ENCODE measurements around the gene SDS.

SDS gene

DNA sequence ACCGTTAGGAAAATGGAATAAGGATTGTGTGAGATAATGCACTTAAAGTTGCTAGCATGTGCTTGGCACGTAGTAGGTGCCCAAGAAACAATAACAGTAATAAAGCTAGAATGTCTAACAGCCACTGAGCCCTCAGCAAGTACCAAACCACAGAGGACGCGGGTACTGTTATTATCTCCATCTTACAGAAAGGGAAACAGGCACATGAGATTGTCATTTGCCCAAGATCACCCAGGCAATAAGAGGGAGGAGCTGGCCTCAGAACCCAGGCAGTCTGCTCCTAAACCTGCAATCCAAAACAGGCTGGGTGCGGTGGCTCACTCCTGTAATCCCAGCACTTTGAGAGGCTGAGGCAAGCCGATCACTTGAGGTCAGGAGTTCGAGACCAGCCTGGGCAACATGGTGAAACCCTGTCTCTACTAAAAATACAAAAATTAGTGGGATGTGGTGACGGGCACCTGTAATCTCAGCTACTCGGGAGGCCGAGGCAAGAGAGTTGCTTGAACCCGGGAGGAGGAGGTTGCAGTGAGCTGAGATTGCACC is 5.1 kb upstream of the SDS start:
- TF ChIP-seq, protein P1, sequence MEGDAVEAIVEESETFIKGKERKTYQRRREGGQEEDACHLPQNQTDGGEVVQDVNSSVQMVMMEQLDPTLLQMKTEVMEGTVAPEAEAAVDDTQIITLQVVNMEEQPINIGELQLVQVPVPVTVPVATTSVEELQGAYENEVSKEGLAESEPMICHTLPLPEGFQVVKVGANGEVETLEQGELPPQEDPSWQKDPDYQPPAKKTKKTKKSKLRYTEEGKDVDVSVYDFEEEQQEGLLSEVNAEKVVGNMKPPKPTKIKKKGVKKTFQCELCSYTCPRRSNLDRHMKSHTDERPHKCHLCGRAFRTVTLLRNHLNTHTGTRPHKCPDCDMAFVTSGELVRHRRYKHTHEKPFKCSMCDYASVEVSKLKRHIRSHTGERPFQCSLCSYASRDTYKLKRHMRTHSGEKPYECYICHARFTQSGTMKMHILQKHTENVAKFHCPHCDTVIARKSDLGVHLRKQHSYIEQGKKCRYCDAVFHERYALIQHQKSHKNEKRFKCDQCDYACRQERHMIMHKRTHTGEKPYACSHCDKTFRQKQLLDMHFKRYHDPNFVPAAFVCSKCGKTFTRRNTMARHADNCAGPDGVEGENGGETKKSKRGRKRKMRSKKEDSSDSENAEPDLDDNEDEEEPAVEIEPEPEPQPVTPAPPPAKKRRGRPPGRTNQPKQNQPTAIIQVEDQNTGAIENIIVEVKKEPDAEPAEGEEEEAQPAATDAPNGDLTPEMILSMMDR (IDR thresholded peaks at IDR 0.05; ENCODE audit: insufficient read depth, low read length, poor library complexity, severe bottlenecking): no peak
- no peak overlapping the region for H3K4me3 ChIP-seq (replicated peaks; ENCODE audit: low read depth, low read length)
- DNase-seq (ENCODE audit: extremely low read depth, insufficient read length): no peak

DNA sequence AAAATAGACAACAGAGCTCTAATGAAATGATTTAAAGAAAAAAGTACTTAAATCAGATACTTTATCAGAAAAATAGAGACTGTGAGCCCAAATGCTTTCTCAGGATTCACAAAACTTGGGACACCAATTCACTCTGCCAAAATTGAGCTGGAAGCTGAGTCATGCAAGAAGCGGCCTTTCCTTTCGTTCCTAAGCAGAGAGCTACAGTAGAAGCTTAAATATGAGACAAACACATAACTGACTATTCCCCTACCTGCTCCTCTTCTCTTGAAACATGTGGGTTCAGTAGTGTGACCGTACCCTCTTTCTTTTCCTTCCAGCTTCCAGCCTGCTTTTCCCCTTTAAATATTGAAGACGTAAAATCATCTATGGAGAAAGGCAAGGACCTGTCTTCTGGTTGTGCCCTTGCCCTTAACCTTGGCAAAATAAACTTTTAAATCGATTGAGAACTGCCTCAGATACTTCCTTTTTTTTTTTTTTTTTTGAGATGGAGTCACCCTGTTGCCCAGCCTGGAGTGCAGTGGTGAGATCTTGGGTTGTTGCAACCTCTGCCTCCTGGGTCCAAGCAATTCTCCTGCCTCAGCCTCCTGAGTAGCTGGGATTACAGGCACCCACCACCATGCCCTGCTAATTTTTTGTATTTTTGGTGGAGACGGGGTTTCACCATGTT is 4.4 kb upstream of the SDS start:
- no peaks in the 10 kb centered on the region; the same call in 1 of the 2 replicates for H3K27me3 ChIP-seq (replicated peaks; ENCODE audit: control insufficient read depth, insufficient read depth, low read length)
- TF ChIP-seq, protein P1 (IDR thresholded peaks at IDR 0.05; ENCODE audit: insufficient read depth, low read length, poor library complexity, severe bottlenecking): no peak
- no peak for DNase-seq (ENCODE audit: extremely low read depth, insufficient read length)
- H3K36me3 ChIP-seq (ENCODE audit: control insufficient read depth, insufficient read depth, low read length): no peaks in the 10 kb centered on the region
- no peak overlapping the region for H3K4me3 ChIP-seq (replicated peaks; ENCODE audit: low read depth, low read length)

More for the DNA sequence above, 5.1 kb upstream of the SDS start:
- no peaks in the 10 kb centered on the region for H3K36me3 ChIP-seq (ENCODE audit: control insufficient read depth, insufficient read depth, low read length)
- H3K27me3 ChIP-seq (replicated peaks; ENCODE audit: control insufficient read depth, insufficient read depth, low read length): no peaks in the 10 kb centered on the region; the same call in 1 of the 2 replicates

DNA sequence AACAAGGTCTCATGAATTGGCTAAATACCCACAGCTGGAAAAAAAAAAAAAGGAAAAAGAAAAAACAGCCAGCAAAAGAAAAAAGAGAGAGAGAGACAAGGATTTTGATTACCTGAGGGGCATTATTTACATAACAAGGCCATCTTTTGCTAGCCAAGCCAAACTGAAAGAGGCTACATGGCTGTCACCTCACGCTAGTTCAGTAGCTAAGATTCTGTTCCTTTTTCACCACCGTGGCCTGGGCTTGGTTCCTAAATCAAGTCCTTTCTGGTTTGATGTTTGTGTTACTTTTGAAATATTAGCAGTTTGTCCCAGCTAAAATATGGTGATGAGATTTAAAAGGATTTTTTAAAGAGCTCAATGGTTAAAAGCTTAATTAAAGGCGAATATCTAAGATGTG is 2.0 kb upstream of the SDS start:
- no peaks in the 10 kb centered on the region for H3K36me3 ChIP-seq (ENCODE audit: control insufficient read depth, insufficient read depth, low read length)
- no peak overlapping the region for H3K4me3 ChIP-seq (replicated peaks; ENCODE audit: low read depth, low read length)
- no peak for DNase-seq (ENCODE audit: extremely low read depth, insufficient read length)
- no peaks in the 10 kb centered on the region for H3K27me3 ChIP-seq (replicated peaks; ENCODE audit: control insufficient read depth, insufficient read depth, low read length)
- TF ChIP-seq, protein P1 (IDR thresholded peaks at IDR 0.05; ENCODE audit: insufficient read depth, low read length, poor library complexity, severe bottlenecking): no peak

DNA sequence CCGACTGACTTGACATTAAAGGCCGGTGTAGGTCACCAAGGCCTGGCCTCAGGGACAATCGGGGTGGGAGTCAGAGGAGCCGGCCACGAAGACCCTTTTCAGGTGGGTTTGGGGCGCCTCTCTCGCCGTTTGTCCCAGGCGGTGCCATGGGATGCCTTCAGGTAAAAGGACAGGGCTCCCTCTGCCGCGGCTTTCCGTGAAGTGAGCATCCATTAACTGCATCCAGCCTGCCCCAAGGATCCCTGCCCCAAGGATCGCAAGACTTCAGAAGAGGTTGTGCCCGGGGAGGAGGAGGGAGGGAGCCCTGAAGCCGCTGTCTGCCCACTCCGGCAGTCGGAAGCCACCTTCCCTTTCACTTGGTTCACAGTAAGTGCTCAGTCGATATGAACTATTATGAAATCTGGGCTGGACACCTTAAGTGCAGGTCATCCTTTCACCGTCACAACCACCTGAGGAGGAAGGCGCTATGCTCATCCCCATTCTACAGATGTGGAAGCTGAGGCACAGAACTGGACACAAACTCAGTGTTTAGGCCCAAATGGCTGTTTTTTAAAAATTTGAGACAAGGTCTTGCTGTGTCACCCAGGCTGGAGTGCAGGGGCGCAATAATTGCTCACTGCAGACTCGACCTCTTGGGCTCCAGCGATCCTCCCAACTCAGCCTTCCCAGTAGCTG is 964 bp downstream of the SDS start:
- no peak for DNase-seq (ENCODE audit: extremely low read depth, insufficient read length)
- TF ChIP-seq, protein P1 (IDR thresholded peaks at IDR 0.05; ENCODE audit: insufficient read depth, low read length, poor library complexity, severe bottlenecking): no peak
- H3K27me3 ChIP-seq (replicated peaks; ENCODE audit: control insufficient read depth, insufficient read depth, low read length): no peaks in the 10 kb centered on the region
- H3K36me3 ChIP-seq (ENCODE audit: control insufficient read depth, insufficient read depth, low read length): no peaks in the 10 kb centered on the region
- H3K4me3 ChIP-seq (replicated peaks; ENCODE audit: low read depth, low read length): no peak overlapping the region

DNA sequence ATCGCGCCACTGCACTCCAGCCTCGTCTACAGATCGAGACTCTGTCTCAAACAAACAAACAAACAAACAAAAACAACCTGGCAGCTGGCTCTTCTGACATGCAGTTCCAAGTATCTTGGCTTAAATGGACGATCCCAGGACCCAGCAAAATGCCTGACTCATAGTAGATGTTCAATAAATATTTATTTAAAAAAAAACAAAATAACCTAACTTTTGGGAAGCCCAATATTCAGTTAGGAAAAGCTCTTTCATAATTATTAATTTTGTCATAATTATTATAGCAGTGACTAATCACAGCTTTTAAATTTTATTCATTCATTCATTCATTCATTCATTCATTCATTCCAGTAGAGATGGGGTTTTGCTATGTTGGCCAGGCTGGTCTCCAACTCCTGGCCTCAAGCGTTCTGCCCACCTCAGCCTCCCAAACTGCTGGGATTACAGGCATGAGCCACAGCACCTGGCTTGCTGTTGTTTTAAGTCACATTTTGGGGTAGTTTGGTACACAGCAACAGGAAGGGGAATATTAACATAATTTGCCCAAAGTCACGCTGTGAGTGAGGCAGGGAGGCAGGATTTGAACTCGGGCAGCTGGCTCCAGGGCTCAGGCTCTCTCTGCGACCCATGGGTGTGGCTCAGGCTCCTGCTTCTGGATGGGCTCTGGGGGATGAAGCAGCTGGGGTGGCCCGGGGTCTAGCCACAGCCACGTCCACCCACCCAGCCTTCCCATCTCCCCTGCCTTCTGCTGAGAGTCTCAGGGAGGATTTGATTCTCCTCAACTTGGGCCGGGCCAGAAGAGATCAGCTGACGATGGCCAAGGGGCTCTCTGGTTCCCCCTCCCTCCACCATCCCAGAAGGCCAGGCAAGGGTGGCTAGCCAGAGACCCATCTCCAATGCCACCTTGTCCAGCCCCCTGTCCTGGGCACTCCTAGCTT is 2.4 kb downstream of the SDS start:
- no peaks in the 10 kb centered on the region for H3K27me3 ChIP-seq (replicated peaks; ENCODE audit: control insufficient read depth, insufficient read depth, low read length)
- H3K4me3 ChIP-seq (replicated peaks; ENCODE audit: low read depth, low read length): no peak overlapping the region
- H3K36me3 ChIP-seq (ENCODE audit: control insufficient read depth, insufficient read depth, low read length): no peaks in the 10 kb centered on the region
- no peak for DNase-seq (ENCODE audit: extremely low read depth, insufficient read length)
- TF ChIP-seq, protein P1 (IDR thresholded peaks at IDR 0.05; ENCODE audit: insufficient read depth, low read length, poor library complexity, severe bottlenecking): no peak
